ENCODE measurements around the gene HOXA6. TPM values are rescaled to one million over a fixed set of nuclear protein-coding genes. Genes with fewer than 3 reads are reported as not detected.

Gene HOXA6
- total RNA-seq, 4 donors from 2014 or later, result 0.66 to 0.92 TPM; not detected in 2

- peaks cover 42 to 67% (median 53%) of the 10 kb centered on the region in 4 donors for H3K4me1 ChIP-seq
- H3K4me3 ChIP-seq, result no peak overlapping the region
- no peak for TF ChIP-seq EP300 (IDR thresholded peaks at IDR 0.05)
- TF ChIP-seq CTCF (IDR thresholded peaks at IDR 0.05), result no peak
- no peak for TF ChIP-seq POLR2A (IDR thresholded peaks at IDR 0.05; ENCODE audit: low read depth)
- TF ChIP-seq POLR2AphosphoS5 (IDR thresholded peaks at IDR 0.05), result no peak
- H3K9me3 ChIP-seq, result no peaks in the 10 kb centered on the region
- DNase-seq (ENCODE audit: extremely low spot score), result no peak
- peaks cover 15 to 100% (median 99%) of the 10 kb centered on the region in 4 donors for H3K27me3 ChIP-seq
- 32% methylated on average over 4 of the region's 4 CpGs for WGBS
- H3K36me3 ChIP-seq, result no peaks in the 10 kb centered on the region
- H3K27ac ChIP-seq (replicated peaks in 1 of 4), result no peak overlapping the region
- intact Hi-C loops (cut with DNase I), result no loop called here
These were observed 39.3 kb upstream of the HOXA6 start for GRCh38 chr7:27186668-27187474.

DNA sequence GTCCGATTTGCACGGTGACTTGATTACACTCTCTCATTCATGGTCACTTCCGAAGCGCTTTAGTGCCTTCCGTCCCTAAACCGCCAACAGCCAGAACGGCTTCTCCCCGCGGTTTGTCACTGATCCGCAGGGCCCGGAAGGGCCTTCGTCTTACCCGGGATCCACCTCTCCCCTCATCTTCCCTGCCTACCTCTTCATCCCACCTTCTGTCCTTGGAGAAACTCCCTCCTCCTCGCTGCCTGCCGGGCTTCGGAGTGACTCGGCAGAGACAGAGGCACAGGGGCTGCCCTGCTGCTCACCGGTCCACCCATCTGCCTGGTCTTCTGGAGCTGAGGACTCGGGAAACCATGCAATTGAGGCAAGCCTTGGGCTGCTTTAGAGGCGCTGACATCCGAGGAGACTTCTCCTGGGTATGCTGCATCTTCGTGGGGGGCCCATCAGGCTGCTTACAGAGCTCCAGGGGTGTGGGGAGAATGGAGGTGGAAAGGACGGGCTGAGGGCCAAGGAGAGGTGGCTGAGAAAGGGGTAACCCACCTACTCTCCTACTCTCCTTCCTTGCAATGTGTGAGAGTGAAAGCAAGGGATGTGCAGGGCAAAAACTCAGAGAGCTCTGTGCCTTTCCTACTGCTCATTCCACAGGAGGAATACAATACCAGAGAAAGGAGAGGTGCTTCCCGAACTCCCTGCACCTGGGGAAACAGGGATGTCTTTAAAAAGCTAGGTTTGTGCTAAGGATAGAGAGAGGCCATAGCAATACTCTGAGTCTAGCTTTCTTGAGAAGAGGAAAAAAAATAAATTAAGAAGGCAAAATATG lies 38.5 kb upstream of the HOXA6 start:
- no peak for TF ChIP-seq EP300 (IDR thresholded peaks at IDR 0.05)
- TF ChIP-seq POLR2AphosphoS5 (IDR thresholded peaks at IDR 0.05), result no peak
- TF ChIP-seq POLR2A (IDR thresholded peaks at IDR 0.05; ENCODE audit: low read depth), result no peak
- TF ChIP-seq CTCF (IDR thresholded peaks at IDR 0.05), result no peak
- no peak for DNase-seq (ENCODE audit: extremely low spot score)
- WGBS, result 9% methylated on average over 23 of the region's 24 CpGs
- no peak overlapping the region for H3K4me3 ChIP-seq
- no peaks in the 10 kb centered on the region for H3K36me3 ChIP-seq
- H3K27me3 ChIP-seq, result peaks cover 15 to 100% (median 96%) of the 10 kb centered on the region in 4 donors
- no peak overlapping the region for H3K27ac ChIP-seq (replicated peaks in 1 of 4)
- H3K9me3 ChIP-seq, result no peaks in the 10 kb centered on the region
- intact Hi-C loops (cut with DNase I), result no loop called here
- H3K4me1 ChIP-seq, result peaks cover 42 to 66% (median 51%) of the 10 kb centered on the region in 4 donors

GRCh38 chr7:27185013-27185853 lies 37.7 kb upstream of the HOXA6 start, which contains the start of gene HOXA11:
Gene HOXA11 (minus strand): TSS chr7:27185232. CDS start chr7:27185144, 88 bp downstream.
- no peaks in the 10 kb centered on the region for H3K36me3 ChIP-seq
- intact Hi-C loops (cut with DNase I), result no loop called here
- peaks cover 15 to 100% (median 94%) of the 10 kb centered on the region in 4 donors for H3K27me3 ChIP-seq
- H3K4me3 ChIP-seq, result peak within 1 kb of the TSS; percentile 38 to 49 (median 43)
- no peak for DNase-seq (ENCODE audit: extremely low spot score)
- peaks cover 42 to 68% (median 52%) of the 10 kb centered on the region in 4 donors for H3K4me1 ChIP-seq
- no peaks in the 10 kb centered on the region for H3K9me3 ChIP-seq
- 6% methylated on average over 43 of the region's 43 CpGs for WGBS
- H3K27ac ChIP-seq (replicated peaks in 1 of 4), result no peak within 1 kb of the TSS
- TF ChIP-seq POLR2AphosphoS5 (IDR thresholded peaks at IDR 0.05) (no peak), EP300 (IDR thresholded peaks at IDR 0.05) (no peak), CTCF (IDR thresholded peaks at IDR 0.05) (no peak), POLR2A (IDR thresholded peaks at IDR 0.05; ENCODE audit: low read depth) (no peak)

- H3K36me3 ChIP-seq, result no peaks in the 10 kb centered on the region
- peaks cover 15 to 100% (median 95%) of the 10 kb centered on the region in 4 donors for H3K27me3 ChIP-seq
- H3K4me1 ChIP-seq, result peaks cover 49 to 76% (median 59%) of the 10 kb centered on the region in 4 donors
- H3K9me3 ChIP-seq, result no peaks in the 10 kb centered on the region
- H3K27ac ChIP-seq (replicated peaks in 1 of 4), result no peak overlapping the region
- no peak for TF ChIP-seq POLR2AphosphoS5 (IDR thresholded peaks at IDR 0.05)
- TF ChIP-seq EP300 (IDR thresholded peaks at IDR 0.05), result no peak
- no peak for TF ChIP-seq CTCF (IDR thresholded peaks at IDR 0.05)
- no peak for TF ChIP-seq POLR2A (IDR thresholded peaks at IDR 0.05; ENCODE audit: low read depth)
- WGBS, result 3% methylated on average over 36 of the region's 72 CpGs
- DNase-seq (ENCODE audit: extremely low spot score), result no peak
- H3K4me3 ChIP-seq, result peak overlapping the region; percentile 38 to 49 (median 43)
- intact Hi-C loops (cut with DNase I), result no loop called here
These were observed 36.9 kb upstream of the HOXA6 start for GRCh38 chr7:27184337-27185012.

Data from esophagus muscularis mucosa (tissue), 4 donors.